Activated naive CD8-positive, alpha-beta T cell treated with anti-CD3 and anti-CD28 coated beads, Interleukin-2, amount 50 U/mL, for 24 hours (primary cell): ENCODE data around the gene NFE2L2.
"Not testable (repeated sequence)": the region's sequence is repeated elsewhere in the genome, so short reads cannot be mapped to it uniquely, and the experiment has no call there.

Experiments used
- ATAC-seq: fragments of 150-1000 bp; cut with Tn5 transposase; one replicate; pipeline ENCODE4 v1.10.0; 2021
- DNase-seq: peaks from one replicate; pipeline ENCODE4 v3.0.0; 2021
- H3K27ac Mint-ChIP-seq: one replicate; pipeline ENCODE4 v1.8.0; 2021; ENCODE audit warnings: mild to moderate bottlenecking, mixed read lengths
- H3K27me3 Mint-ChIP-seq: one replicate; pipeline ENCODE4 v1.8.0; 2021; ENCODE audit warnings: mixed read lengths
- H3K36me3 Mint-ChIP-seq: one replicate; pipeline ENCODE4 v1.8.0; 2021; ENCODE audit warnings: low read depth, mixed read lengths
- H3K4me1 Mint-ChIP-seq: one replicate; pipeline ENCODE4 v1.8.0; 2021; ENCODE audit warnings: mixed read lengths
- H3K4me3 Mint-ChIP-seq: one replicate; pipeline ENCODE4 v1.8.0; 2021; ENCODE audit warnings: mild to moderate bottlenecking, moderate library complexity, mixed read lengths
- H3K9me3 Mint-ChIP-seq: one replicate; pipeline ENCODE4 v1.8.0; 2021; ENCODE audit warnings: mixed read lengths

The NFE2L2 gene

DNA sequence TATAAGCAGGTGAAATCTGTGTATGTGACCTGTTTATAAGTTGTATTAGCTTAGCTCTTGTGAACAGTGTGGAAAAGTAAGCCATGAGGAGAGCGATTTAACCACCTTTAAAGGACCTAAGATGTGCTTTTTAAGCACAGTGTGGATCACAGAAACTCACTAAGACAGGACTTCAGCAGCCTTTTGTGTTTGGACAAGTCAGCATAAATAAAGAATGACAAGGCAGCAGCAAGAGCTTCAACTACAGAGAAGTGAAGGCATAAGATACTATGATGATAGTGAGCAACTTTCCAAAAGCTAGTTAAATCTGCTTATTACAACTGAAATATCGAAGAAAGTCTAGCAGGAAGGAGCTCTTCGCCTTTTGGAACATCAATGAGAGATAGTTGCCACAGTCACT lies 43.0 kb downstream of the NFE2L2 start:
- Mint-ChIP-seq H3K9me3 (no peaks in the 10 kb centered on the region), H3K36me3 (peaks cover 64% of the 10 kb centered on the region), H3K4me3 (no peak overlapping the region), H3K27me3 (no peaks in the 10 kb centered on the region), H3K4me1 (peaks cover 44% of the 10 kb centered on the region), H3K27ac (peak overlapping the region; percentile 65)
- DNase-seq (no peak), ATAC-seq (no peak)

DNA sequence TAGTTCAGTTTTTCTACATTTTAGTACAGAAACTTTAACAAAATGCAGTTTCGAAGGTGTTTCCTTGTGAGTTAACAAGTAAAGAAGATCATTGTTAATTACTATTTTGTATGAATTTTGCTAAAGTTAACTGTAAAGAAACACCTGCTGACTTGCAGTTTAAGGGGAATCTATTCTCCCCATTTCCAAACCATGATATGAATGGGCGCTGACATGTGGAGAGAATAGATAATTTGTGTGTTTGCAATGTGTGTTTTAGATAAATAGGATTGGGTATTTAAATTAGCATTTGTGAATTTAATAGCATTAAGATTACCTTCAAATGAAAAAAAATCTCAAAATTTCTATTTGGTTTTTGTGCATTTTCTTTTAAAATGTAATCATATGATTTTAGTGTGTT lies 44.7 kb downstream of the NFE2L2 start:
- not testable (repeated sequence) for DNase-seq, H3K27ac Mint-ChIP-seq, ATAC-seq, H3K9me3 Mint-ChIP-seq, H3K27me3 Mint-ChIP-seq, H3K4me3 Mint-ChIP-seq
- Mint-ChIP-seq H3K4me1 (peaks cover 61% of the 10 kb centered on the region), H3K36me3 (peaks cover 82% of the 10 kb centered on the region)

GRCh38 chr2:177217247-177217843 lies 47.2 kb downstream of the NFE2L2 start:
- no peak for ATAC-seq
- peak overlapping the region; percentile 99 for H3K4me3 Mint-ChIP-seq
- H3K27ac Mint-ChIP-seq, result peak overlapping the region; percentile 95

GRCh38 chr2:177212891-177213856 lies 51.4 kb downstream of the NFE2L2 start:
- DNase-seq, result peak; percentile 94
- Mint-ChIP-seq H3K4me3 (peak overlapping the region; percentile 99), H3K36me3 (peaks cover 60% of the 10 kb centered on the region), H3K27ac (peak overlapping the region; percentile 100), H3K27me3 (no peaks in the 10 kb centered on the region), H3K4me1 (peaks cover 58% of the 10 kb centered on the region), H3K9me3 (no peaks in the 10 kb centered on the region)
- ATAC-seq, result peak; percentile 62

More at GRCh38 chr2:177217247-177217843, 47.2 kb downstream of the NFE2L2 start:
- peaks cover 84% of the 10 kb centered on the region for H3K36me3 Mint-ChIP-seq
- DNase-seq, result no peak
- H3K9me3 Mint-ChIP-seq, result no peaks in the 10 kb centered on the region
- no peaks in the 10 kb centered on the region for H3K27me3 Mint-ChIP-seq
- H3K4me1 Mint-ChIP-seq, result peaks cover 68% of the 10 kb centered on the region

- Mint-ChIP-seq H3K27ac (peak within 1 kb of the TSS; percentile 100), H3K4me3 (peak within 1 kb of the TSS; percentile 99), H3K36me3 (peaks cover 56% of the 10 kb centered on the region), H3K27me3 (no peaks in the 10 kb centered on the region), H3K4me1 (peaks cover 56% of the 10 kb centered on the region), H3K9me3 (no peaks in the 10 kb centered on the region)
- DNase-seq (peak; percentile 100), ATAC-seq (peak; percentile 89)
Measured at GRCh38 chr2:177212106-177212890, 52.2 kb downstream of the NFE2L2 start, which contains the start of gene HNRNPA3. Gene HNRNPA3, plus strand, starts transcription at chr2:177212794. Its CDS starts 6 bp downstream, at chr2:177212800.

DNA sequence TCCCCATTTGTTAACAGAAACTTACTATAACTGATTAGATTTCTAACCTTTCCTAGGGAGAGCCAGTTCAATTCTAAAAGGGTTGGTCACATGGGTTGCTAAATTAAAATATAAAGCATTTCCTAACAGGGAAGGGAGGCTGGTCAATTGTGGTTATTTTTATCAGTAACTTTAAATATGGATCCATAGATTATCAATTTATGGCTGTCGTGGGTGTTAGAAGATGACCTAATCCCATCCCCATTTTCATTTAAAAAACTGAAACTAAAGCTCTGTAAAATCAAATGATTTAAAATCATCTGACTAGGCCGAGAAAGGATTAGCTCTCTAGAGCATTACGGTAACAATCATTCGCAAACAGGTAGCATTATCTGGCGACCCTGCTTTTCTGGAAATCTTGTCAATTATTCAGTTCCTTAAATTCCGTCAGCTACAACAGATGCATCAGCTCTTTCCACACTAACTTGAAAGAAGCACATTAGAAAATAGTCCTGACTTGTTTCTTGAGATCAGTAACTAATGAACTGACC lies 52.9 kb downstream of the NFE2L2 start:
- ATAC-seq (no peak), DNase-seq (no peak)
- Mint-ChIP-seq H3K27me3 (no peaks in the 10 kb centered on the region), H3K4me3 (peak overlapping the region; percentile 99), H3K36me3 (peaks cover 49% of the 10 kb centered on the region), H3K4me1 (peaks cover 54% of the 10 kb centered on the region), H3K27ac (peak overlapping the region; percentile 100), H3K9me3 (no peaks in the 10 kb centered on the region)

DNA sequence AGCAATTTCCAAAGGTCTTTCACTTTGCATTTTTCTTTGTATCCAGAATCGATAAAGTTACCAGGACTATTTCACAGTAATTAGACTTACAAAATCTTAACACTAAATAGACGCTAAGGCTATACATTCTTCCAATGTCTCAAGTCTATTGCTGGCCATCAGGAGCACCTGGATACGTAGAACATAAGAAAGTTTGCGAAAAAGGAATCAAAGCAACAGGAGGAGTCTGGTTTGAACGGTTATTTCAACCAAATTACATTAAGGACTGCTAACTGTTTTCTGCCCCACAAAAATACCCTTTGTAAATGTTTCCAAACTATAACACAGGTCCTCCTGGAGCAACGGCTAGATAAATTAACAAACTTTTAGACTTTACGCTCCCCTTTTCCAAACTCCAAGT lies 53.4 kb downstream of the NFE2L2 start:
- Mint-ChIP-seq H3K27ac (peak overlapping the region; percentile 100), H3K27me3 (no peaks in the 10 kb centered on the region), H3K36me3 (peaks cover 47% of the 10 kb centered on the region), H3K4me3 (peak overlapping the region; percentile 99), H3K4me1 (peaks cover 52% of the 10 kb centered on the region), H3K9me3 (no peaks in the 10 kb centered on the region)
- no peak for ATAC-seq
- no peak for DNase-seq

DNA sequence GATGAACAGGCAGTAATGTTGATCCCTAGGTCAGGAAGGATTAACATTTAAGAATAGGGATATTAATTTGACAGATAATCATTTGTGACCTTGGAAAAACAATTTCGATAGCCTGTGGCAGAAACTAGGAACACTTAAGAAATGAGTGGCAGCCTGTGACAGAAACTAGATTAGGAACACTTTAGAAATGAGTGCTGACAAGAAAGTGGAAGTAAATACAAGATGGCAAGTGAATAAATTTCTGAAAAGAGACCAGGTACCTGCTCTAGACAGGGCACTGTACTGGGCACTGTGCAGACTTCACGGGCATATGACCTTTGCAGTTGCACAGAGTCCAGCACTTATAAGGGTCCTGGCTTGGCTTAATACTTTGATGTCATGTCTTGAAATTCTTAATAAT lies 57.4 kb downstream of the NFE2L2 start:
- H3K36me3 Mint-ChIP-seq, result peaks cover 15% of the 10 kb centered on the region

DNA sequence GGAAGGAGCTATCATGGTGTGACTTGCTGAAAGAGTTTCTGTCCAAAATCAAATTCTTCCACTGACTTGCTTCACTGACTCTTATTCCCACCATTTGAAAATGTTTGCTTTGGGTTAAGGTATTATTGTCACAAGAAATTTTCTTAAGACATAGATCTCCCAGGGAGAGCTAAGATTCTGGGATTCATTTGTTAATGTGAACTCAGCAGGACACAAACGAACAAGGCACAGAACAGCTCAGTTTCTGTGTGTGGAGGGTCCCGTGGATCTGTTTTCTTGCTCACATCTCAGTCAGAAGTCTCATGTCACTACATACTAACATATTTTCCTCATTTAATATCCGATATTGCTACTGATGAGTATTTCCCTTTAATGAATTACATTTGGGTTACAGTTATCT lies 60.1 kb downstream of the NFE2L2 start:
- H3K27ac Mint-ChIP-seq, result no peak overlapping the region
- DNase-seq (no peak), ATAC-seq (no peak)
- peaks cover 6% of the 10 kb centered on the region for H3K36me3 Mint-ChIP-seq
- H3K27me3 Mint-ChIP-seq, result no peaks in the 10 kb centered on the region
- H3K4me1 Mint-ChIP-seq, result peaks cover 14% of the 10 kb centered on the region
- no peak overlapping the region for H3K4me3 Mint-ChIP-seq
- no peaks in the 10 kb centered on the region for H3K9me3 Mint-ChIP-seq

More for the DNA sequence above, 57.4 kb downstream of the NFE2L2 start:
- Mint-ChIP-seq H3K4me3 (no peak overlapping the region), H3K9me3 (no peaks in the 10 kb centered on the region), H3K27me3 (no peaks in the 10 kb centered on the region), H3K4me1 (peaks cover 24% of the 10 kb centered on the region), H3K27ac (no peak overlapping the region)
- ATAC-seq, result peak; percentile 47
- DNase-seq, result no peak

- Mint-ChIP-seq H3K36me3 (peaks cover 3% of the 10 kb centered on the region), H3K27me3 (no peaks in the 10 kb centered on the region), H3K9me3 (no peaks in the 10 kb centered on the region), H3K4me3 (no peak overlapping the region), H3K27ac (no peak overlapping the region), H3K4me1 (peaks cover 4% of the 10 kb centered on the region)
- ATAC-seq (no peak), DNase-seq (no peak)
Measured at GRCh38 chr2:177201919-177202346, 62.6 kb downstream of the NFE2L2 start.

- H3K9me3 Mint-ChIP-seq, H3K36me3 Mint-ChIP-seq, DNase-seq, H3K27me3 Mint-ChIP-seq, H3K4me1 Mint-ChIP-seq, H3K27ac Mint-ChIP-seq, H3K4me3 Mint-ChIP-seq, ATAC-seq: not testable (repeated sequence)
Measured at GRCh38 chr2:177200419-177200818, 64.1 kb downstream of the NFE2L2 start.

- DNase-seq, result no peak
- no peak overlapping the region for H3K4me3 Mint-ChIP-seq
- ATAC-seq, result no peak
- peaks cover 2% of the 10 kb centered on the region for H3K27me3 Mint-ChIP-seq
- peaks cover 4% of the 10 kb centered on the region for H3K4me1 Mint-ChIP-seq
- no peak overlapping the region for H3K27ac Mint-ChIP-seq
- H3K9me3 Mint-ChIP-seq, result no peaks in the 10 kb centered on the region
- no peaks in the 10 kb centered on the region for H3K36me3 Mint-ChIP-seq
Measured at GRCh38 chr2:177195194-177195593, 69.3 kb downstream of the NFE2L2 start.

- Mint-ChIP-seq H3K27ac (no peak overlapping the region), H3K4me3 (no peak overlapping the region), H3K36me3 (no peaks in the 10 kb centered on the region), H3K4me1 (peaks cover 4% of the 10 kb centered on the region), H3K9me3 (no peaks in the 10 kb centered on the region), H3K27me3 (peaks cover 2% of the 10 kb centered on the region)
- ATAC-seq (no peak), DNase-seq (no peak)
Measured at GRCh38 chr2:177193240-177193639, 71.3 kb downstream of the NFE2L2 start.

- H3K9me3 Mint-ChIP-seq, result no peaks in the 10 kb centered on the region
- H3K4me1 Mint-ChIP-seq, result peaks cover 4% of the 10 kb centered on the region
- DNase-seq, result no peak
- no peaks in the 10 kb centered on the region for H3K36me3 Mint-ChIP-seq
- H3K4me3 Mint-ChIP-seq, result no peak overlapping the region
- no peak for ATAC-seq
- H3K27ac Mint-ChIP-seq, result no peak overlapping the region
- H3K27me3 Mint-ChIP-seq, result peaks cover 2% of the 10 kb centered on the region
Measured at GRCh38 chr2:177192788-177193187, 71.7 kb downstream of the NFE2L2 start.
